ENCODE data around the gene DCP1B. TPM values are rescaled to one million over a fixed set of nuclear protein-coding genes. Genes with fewer than 3 reads are reported as not detected.

Gene DCP1B
- total RNA-seq, 2 donors from 2014 or later = 18.3 to 35.4 TPM

DNA sequence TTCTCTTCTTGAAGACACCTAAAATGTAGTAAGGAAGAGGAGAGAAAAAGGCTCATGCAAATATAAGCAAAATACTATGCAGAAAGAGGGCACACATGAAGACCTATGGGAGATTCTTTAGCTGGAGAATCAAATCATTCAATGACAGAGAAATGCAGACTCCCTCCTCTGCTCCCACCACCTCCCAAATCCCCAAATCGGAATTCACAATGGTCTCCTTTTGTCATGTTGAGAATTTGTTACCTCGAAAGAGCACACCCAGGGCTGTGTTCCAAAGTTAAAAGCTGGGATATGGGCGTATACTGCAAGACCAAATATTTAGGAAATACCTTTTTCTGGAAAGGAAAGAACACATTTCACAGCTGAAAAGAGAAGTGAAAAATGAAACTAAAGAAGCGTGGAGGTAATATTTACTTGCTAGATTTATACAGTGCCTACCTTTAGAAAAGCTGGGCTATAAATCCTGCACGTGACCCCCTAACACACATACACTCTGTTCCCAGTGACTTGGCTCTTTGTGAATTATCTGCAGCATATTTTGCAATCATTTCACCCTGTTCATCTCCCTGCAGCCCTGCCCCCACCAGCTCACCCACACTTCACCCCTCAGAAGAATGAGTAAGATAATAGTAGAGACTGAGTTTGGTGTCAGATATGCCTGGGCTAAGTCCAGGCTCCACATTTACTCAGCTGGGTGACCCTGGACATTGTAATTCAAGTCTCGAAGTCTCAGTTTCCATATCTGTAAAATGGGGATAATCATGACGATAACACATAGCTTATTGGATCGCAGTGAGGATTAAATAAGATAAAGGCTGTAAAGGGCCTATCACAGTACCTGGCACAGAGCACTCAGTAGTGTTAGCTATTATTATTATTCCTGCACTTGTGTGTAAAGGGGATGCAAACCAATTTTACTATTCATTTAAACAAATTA, 45.6 kb upstream of the DCP1B start:
- no peak overlapping the region for H3K27ac ChIP-seq (ENCODE audit: low read depth, low read length)
- peaks cover 75% of the 10 kb centered on the region for H3K27me3 Mint-ChIP-seq (ENCODE audit: insufficient read depth)
- no peak overlapping the region for H3K9ac ChIP-seq (ENCODE audit: extremely low read depth, low read length, poor library complexity, severe bottlenecking)
- H3K4me3 Mint-ChIP-seq = no peak overlapping the region
- TF ChIP-seq, protein P1, sequence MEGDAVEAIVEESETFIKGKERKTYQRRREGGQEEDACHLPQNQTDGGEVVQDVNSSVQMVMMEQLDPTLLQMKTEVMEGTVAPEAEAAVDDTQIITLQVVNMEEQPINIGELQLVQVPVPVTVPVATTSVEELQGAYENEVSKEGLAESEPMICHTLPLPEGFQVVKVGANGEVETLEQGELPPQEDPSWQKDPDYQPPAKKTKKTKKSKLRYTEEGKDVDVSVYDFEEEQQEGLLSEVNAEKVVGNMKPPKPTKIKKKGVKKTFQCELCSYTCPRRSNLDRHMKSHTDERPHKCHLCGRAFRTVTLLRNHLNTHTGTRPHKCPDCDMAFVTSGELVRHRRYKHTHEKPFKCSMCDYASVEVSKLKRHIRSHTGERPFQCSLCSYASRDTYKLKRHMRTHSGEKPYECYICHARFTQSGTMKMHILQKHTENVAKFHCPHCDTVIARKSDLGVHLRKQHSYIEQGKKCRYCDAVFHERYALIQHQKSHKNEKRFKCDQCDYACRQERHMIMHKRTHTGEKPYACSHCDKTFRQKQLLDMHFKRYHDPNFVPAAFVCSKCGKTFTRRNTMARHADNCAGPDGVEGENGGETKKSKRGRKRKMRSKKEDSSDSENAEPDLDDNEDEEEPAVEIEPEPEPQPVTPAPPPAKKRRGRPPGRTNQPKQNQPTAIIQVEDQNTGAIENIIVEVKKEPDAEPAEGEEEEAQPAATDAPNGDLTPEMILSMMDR (conservative IDR thresholded peaks at IDR 0.05) = no peak
- H3K9me3 Mint-ChIP-seq = no peaks in the 10 kb centered on the region
- H3K27ac Mint-ChIP-seq = no peak overlapping the region
- H3K27me3 ChIP-seq (ENCODE audit: control insufficient read depth, insufficient read depth, low read length, poor library complexity, severe bottlenecking) = peaks cover 52% of the 10 kb centered on the region
- 75 to 94% methylated on average over 6 to 8 of the region's 8 CpGs for WGBS, 2 experiments (ENCODE audit: insufficient coverage in 1 of 2, insufficient read length in 1 of 2)
- peaks cover 13% of the 10 kb centered on the region for H3K4me1 Mint-ChIP-seq
- no peaks in the 10 kb centered on the region for H3K36me3 ChIP-seq (ENCODE audit: control insufficient read depth, insufficient read depth, low read length)
- no peaks in the 10 kb centered on the region for H3K9me3 ChIP-seq (ENCODE audit: control insufficient read depth, low read length)
- no peak overlapping the region for H3K4me3 ChIP-seq (ENCODE audit: low read length)
- DNase-seq = no peak
- H3K36me3 Mint-ChIP-seq (ENCODE audit: low read depth) = no peaks in the 10 kb centered on the region
- H3K4me1 ChIP-seq (ENCODE audit: control insufficient read depth, insufficient read depth, low read length) = no peaks in the 10 kb centered on the region

DNA sequence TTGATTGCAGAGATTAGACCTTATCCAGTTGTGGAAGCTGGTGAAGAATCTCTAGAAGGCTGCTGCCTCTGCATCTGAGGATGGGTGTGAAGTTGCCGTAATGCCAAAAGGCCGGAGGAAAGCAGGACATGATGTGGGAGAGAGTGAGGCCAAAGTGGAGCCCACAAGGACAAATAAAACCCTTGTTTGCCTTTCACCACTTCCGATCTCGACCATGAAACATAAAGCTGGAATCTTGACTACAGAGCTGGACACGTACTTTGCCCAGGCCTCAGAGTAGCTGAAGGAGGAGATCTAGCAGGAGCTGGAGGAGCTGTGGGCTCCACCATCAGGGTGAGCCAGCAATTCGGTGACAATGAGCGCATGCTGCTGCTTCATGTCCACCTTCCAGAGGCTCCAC, 43.5 kb upstream of the DCP1B start:
- H3K4me3 Mint-ChIP-seq = no peak overlapping the region
- DNase-seq = no peak
- peaks cover 17% of the 10 kb centered on the region for H3K4me1 Mint-ChIP-seq
- H3K27ac Mint-ChIP-seq = no peak overlapping the region
- 91 to 98% methylated on average over 7 of the region's 7 CpGs for WGBS, 2 experiments (ENCODE audit: insufficient coverage in 1 of 2, insufficient read length in 1 of 2)
- Histone ChIP-seq H3K4me3 (ENCODE audit: low read length) (no peak overlapping the region), H3K36me3 (ENCODE audit: control insufficient read depth, insufficient read depth, low read length) (no peaks in the 10 kb centered on the region), H3K9me3 (ENCODE audit: control insufficient read depth, low read length) (no peaks in the 10 kb centered on the region), H3K9ac (ENCODE audit: extremely low read depth, low read length, poor library complexity, severe bottlenecking) (no peak overlapping the region), H3K27ac (ENCODE audit: low read depth, low read length) (no peak overlapping the region), H3K27me3 (ENCODE audit: control insufficient read depth, insufficient read depth, low read length, poor library complexity, severe bottlenecking) (peaks cover 34% of the 10 kb centered on the region), H3K4me1 (ENCODE audit: control insufficient read depth, insufficient read depth, low read length) (no peaks in the 10 kb centered on the region)
- H3K9me3 Mint-ChIP-seq = no peaks in the 10 kb centered on the region
- H3K27me3 Mint-ChIP-seq (ENCODE audit: insufficient read depth) = peaks cover 66% of the 10 kb centered on the region
- TF ChIP-seq, protein P1 (conservative IDR thresholded peaks at IDR 0.05) = no peak
- H3K36me3 Mint-ChIP-seq (ENCODE audit: low read depth) = no peaks in the 10 kb centered on the region

DNA sequence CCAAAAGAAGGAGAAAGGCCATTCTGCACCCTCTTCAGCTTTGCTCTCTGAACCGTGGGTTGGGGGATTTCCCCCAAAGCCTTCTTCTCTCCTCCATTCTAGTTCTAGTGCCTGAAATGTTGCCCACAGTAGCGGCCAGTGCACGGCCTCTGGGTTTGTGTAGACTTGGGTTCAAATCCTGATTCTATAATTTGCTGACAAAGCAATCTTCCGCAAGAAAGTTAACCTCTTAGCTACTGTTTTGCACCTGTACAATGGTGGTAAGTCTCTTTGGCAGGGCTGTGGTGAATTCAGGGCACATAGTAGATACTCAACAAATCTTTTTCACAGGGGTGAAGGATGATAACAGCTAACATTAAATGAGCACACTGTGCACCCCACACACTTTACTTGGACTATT, 42.7 kb upstream of the DCP1B start:
- no peak overlapping the region for H3K4me3 ChIP-seq (ENCODE audit: low read length)
- WGBS, 2 experiments (ENCODE audit: insufficient coverage in 1 of 2, insufficient read length in 1 of 2) = 80 to 94% methylated on average over 1 to 4 of the region's 4 CpGs

More for the DNA sequence above, 42.7 kb upstream of the DCP1B start:
- no peak for DNase-seq
- peaks cover 16% of the 10 kb centered on the region for H3K4me1 Mint-ChIP-seq
- H3K9me3 ChIP-seq (ENCODE audit: control insufficient read depth, low read length) = no peaks in the 10 kb centered on the region
- no peak overlapping the region for H3K4me3 Mint-ChIP-seq
- peaks cover 66% of the 10 kb centered on the region for H3K27me3 Mint-ChIP-seq (ENCODE audit: insufficient read depth)
- H3K27me3 ChIP-seq (ENCODE audit: control insufficient read depth, insufficient read depth, low read length, poor library complexity, severe bottlenecking) = peaks cover 31% of the 10 kb centered on the region
- TF ChIP-seq, protein P1 (conservative IDR thresholded peaks at IDR 0.05) = no peak
- H3K27ac Mint-ChIP-seq = no peak overlapping the region
- H3K27ac ChIP-seq (ENCODE audit: low read depth, low read length) = no peak overlapping the region
- no peaks in the 10 kb centered on the region for H3K36me3 Mint-ChIP-seq (ENCODE audit: low read depth)
- no peaks in the 10 kb centered on the region for H3K4me1 ChIP-seq (ENCODE audit: control insufficient read depth, insufficient read depth, low read length)
- no peaks in the 10 kb centered on the region for H3K36me3 ChIP-seq (ENCODE audit: control insufficient read depth, insufficient read depth, low read length)
- no peaks in the 10 kb centered on the region for H3K9me3 Mint-ChIP-seq
- H3K9ac ChIP-seq (ENCODE audit: extremely low read depth, low read length, poor library complexity, severe bottlenecking) = no peak overlapping the region

Data from endodermal cell (in vitro differentiated cells).